ENCODE results near the gene MTR.

DNA sequence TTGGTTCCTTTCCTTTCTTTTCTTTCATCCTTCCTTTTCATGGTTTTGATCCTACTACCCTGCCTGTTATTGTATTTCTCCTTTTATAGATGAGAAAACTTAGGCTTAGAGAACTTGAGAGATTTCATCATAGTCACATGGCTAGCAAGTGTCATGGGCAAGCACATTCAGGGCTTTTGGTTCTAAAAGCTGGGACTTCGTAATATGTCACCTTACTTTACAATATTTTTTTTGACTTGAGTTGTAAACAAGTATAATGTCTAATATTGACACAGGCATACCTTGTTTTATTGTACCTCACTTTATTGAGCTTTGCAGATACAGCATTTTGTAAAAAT, 70.7 kb downstream of the MTR start:
- TF ChIP-seq, protein P1, sequence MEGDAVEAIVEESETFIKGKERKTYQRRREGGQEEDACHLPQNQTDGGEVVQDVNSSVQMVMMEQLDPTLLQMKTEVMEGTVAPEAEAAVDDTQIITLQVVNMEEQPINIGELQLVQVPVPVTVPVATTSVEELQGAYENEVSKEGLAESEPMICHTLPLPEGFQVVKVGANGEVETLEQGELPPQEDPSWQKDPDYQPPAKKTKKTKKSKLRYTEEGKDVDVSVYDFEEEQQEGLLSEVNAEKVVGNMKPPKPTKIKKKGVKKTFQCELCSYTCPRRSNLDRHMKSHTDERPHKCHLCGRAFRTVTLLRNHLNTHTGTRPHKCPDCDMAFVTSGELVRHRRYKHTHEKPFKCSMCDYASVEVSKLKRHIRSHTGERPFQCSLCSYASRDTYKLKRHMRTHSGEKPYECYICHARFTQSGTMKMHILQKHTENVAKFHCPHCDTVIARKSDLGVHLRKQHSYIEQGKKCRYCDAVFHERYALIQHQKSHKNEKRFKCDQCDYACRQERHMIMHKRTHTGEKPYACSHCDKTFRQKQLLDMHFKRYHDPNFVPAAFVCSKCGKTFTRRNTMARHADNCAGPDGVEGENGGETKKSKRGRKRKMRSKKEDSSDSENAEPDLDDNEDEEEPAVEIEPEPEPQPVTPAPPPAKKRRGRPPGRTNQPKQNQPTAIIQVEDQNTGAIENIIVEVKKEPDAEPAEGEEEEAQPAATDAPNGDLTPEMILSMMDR (IDR thresholded peaks at IDR 0.05; ENCODE audit: low read depth, low read length), result no peak
- no peak for TF ChIP-seq EZH2phosphoT487 (IDR thresholded peaks at IDR 0.05; ENCODE audit: low read depth)
